GM21619 (cell line): ENCODE measurements around the gene NCAM1.
"Not testable (repeated sequence)": the region's sequence is repeated elsewhere in the genome, so short reads cannot be mapped to it uniquely, and the experiment has no call there.

Experiments used
- ATAC-seq: cut with Tn5 transposase; IDR thresholded peaks from one replicate; pipeline ENCODE4 v1.9.1; 2021; ENCODE audit not compliant: unreplicated experiment

NCAM1 gene

DNA sequence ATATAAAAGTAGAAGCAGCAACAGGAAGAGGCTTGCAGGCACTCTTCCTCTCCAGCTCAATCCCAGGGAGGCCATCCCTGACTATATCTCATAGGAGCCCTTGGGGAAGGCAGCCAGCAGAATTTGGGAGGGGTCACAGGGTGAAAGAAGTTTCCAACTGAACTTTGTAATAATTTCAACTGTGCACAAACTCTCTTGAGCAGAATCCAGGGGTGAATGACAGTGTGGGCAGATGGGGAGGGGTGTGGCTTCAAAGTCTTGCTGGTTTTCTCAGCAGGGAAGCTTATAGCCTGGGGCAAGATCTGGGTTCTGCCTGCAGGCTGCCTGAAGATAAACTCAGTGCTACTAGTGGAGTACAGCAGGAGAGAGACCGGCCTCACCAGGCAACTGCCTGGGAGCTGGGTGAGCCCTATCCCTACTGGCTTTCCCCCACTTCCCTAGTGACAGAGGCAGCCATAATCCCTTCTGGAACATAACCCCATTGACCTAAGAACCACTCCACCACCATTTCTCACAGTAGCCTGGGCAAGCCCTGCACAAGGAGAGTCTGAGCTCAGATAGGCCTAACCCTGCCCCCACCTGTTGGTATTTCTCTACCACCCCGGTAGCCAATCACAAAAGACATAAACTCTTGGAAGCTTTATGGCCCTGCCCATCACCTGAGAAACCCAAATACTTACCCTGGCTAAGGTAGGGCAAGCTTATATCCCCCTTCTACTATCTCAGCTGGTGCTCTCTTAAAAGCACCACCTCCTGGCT is 335.4 kb downstream of the NCAM1 start:
- no peak for ATAC-seq

DNA sequence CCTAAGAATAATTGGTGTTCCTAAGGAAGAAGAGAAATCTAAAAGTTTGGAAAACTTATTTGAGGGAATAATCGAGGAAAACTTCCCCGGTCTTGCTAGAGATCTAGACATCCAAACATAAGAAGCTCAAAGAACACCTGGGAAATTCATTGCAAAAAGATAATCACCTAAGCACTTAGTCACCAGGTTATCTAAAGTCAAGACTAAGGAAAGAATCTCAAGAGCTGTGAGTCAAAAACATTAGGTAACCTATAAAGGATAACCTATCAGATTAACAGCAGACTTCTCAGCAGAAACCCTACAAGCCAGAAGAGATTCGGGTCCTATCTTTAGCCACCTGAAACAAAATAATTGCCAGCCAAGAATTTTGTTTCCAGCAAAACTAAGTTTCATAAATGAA is 337.3 kb downstream of the NCAM1 start:
- not testable (repeated sequence) for ATAC-seq

DNA sequence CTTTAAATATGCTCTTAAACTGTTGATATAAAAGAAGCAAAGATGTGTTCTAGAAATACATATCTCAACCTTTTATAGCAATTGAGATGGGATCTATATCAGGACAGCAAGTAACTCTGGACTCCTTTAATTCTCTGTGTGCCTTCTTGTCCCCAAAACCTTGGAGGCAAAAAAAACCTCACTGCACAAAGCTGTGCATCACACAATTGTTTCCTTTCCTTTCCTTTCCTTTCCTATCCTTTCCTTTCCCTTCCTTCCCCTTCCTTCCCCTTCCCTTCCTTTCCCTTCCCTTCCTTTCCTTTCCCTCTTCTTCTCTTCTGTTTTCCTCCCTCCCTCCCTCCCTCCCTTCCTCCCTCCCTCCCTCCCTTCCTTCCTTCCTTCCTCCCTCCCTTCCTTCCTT is 343.7 kb downstream of the NCAM1 start:
- no peak for ATAC-seq

DNA sequence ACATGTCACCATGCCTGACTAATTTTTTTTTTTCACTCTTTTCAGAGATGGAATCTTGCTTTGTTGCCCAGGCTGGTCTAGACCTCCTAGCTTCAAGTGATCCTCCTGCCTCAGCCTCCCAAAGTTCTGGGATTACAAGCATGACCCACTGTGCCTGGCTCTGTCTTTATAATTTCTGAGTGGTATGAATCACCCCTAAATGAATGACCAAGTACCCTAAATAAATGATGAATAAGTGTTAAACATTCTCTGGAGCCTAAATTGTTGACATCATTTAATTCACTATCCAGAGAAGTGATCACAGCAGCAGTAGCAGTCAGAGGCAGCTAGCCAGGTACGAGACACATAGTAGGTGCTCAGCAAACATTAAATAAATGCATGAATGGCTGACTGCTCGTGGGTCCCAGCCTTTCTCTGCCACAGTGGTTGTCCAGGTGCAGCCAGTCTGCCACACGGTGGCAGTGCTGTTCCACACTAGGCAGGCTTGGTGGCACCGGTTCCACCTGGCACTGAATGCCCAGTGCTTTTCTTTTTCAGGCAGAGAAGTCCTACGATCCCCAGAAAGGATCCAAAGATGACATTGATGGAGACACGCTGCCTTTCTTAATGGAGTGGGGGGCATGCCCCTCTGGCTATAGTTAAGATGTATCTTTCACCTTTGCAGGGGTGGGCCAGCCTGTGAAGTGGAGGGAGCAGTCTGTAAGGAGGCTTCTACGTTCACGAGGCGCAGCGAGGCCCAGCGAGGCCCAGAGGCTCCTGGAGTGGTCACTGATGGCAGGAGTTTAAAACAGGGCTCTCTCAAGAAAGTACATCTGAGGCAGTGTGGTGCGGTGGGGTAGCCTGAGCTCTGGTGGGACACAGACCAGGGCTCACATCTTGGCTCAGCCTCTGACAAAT is 344.5 kb downstream of the NCAM1 start:
- peak; percentile 80 for ATAC-seq

DNA sequence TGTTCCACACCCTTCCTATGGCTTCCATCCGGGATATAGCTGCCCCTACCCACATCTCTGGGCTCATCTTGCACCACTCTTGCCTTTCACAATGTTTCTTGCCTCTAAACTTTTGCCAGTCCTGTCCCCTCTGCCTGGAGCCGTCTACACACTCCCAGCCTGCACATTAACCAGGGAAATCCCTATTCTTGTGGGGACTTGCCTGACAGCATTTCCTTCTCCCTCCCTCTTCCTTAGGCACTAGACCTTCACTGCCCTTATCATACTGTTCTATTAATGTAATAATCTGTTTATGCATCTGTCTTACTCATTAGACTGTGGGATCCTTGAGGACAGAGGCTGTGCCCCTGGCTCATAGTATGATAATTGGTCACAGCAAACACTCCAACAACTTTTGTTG is 347.4 kb downstream of the NCAM1 start:
- no peak for ATAC-seq

DNA sequence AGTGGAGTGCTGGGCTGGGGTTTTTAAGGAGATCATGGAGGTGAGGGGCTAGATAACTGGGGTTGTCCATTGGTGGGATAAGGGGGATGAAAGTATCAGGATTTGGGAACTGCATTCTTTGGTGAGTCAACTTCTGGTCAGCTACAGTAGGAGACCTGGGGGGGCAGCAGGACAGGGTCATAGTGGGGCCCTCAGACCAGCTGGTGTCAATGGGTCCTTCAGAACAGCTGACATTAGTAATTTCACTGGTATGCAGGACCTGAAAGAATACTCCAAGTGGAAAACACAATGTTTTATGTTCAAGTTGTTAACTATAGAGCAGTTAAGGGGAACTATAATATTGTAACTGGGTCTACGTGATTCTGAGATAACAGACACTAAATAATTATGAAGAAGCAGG is 350.3 kb downstream of the NCAM1 start:
- no peak for ATAC-seq

DNA sequence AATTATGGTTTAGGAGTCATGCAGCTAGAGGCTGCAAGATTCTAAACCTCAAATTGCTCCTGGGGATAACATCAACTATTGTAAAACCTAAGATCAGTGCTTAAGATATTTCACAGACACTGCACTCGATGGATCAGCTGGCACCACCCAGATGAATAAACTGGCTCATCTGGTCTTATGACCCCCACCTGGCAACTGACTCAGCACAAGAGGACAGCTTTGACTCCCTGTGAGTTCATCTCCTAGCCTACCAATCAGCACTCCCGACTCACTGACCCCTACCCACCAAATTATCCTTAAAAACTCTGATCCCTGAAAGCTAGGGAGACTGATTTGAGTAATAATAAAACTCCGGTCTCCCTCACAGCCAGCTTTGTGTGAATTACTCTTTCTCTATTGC is 352.4 kb downstream of the NCAM1 start:
- ATAC-seq, result no peak

DNA sequence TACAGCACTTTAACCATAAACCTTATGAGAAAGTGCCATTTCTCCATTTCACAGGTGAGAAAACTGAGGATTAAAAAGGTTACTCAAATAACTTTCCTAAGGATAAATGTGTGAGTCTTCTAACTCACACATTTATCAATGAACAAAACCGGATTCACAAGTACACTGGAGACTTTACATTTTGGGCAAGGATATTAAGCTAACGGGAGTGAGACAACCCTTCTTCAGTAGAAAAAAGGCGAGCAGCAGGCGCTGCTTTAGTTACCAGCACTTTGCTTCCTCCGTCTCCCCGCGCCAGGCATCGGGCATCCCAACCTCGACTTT is 352.8 kb downstream of the NCAM1 start:
- no peak for ATAC-seq

DNA sequence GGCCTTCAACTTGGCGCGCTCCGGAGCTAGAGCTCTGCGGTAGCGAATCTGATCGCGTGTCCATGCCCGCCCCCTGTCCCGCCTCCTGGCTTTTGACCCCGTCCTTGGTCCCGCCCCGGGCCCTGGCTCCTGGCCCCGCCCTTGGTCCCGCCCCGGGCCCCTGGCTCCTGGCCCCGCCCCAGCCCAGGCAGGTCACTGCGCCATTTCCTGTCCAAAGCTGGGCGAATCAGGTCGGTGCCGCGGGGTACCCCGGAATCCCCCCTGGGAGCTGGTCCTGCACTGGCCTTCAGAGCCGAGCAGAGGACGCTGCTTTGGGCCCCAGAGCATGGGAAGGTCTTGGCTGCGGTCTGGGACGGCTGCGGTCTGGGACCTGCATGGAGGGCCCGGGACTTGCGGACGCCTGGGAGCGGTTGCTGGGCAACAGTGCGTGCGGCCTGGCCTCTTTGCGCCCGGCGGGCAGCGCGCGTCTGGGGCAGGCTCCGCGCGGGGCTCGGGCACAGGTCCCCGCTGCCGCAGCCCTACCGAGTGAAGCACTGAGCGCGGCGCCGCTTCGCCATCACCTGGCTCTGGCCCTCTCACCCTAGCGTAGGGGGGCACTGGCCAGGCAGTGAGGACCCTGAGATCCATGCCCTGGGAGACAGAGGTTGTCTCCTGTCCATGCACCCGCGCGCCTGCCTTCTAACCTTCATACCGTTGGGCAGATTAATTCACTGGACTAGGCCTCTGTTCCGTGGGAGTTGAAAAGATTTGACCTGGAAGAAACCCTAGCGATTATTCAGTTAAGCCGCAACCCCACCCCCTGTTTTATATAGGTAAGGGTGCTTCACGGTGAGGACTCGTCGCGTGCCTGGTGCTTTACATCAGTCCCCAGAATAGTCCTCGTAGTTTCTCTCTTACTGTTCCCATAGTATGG is 353.4 kb downstream of the NCAM1 start, which contains the start of gene TTC12:
Gene TTC12 (plus strand): TSS at position 195 of the 913 bp plus-strand sequence. CDS start 1,675 bp downstream, outside the sequence.
- peak; percentile 99 for ATAC-seq

DNA sequence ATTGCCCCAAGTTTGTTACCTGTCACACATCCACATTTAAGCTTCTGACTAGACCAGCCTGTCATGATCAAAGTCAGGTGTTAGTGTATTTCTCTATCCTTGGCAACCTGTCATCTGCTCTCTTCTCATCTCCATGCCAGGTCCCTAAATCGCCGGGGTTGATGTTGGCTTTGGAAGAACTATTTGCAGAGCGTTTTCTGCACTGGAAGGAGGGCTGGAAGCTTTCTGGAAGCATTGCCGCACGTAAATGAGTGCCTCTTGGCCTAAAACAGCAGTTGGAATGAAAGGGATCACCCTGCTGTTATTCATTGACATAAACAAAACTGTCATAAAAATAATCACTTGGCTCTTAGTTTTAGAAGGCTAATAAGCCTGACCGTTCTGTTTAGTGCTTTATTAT is 354.6 kb downstream of the NCAM1 start:
- ATAC-seq, result no peak

DNA sequence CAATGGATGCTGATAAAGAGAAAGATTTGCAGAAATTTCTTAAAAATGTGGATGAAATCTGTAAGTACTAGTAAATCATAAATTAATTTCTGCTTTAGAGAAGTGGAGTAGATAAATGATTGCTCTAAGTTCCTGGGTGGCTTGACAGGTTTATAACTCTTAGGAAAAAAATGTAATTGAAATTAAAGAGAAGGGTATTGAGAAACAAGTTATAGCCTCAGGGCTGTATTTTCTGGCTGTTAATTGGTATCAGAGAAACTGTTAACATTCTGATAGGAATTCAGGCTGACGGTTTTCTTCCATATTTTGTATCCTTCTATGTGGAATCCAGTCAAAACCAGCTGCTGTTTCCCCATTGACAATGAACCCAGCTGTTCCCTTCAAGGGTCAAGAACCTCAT is 355.0 kb downstream of the NCAM1 start:
- ATAC-seq, result no peak

DNA sequence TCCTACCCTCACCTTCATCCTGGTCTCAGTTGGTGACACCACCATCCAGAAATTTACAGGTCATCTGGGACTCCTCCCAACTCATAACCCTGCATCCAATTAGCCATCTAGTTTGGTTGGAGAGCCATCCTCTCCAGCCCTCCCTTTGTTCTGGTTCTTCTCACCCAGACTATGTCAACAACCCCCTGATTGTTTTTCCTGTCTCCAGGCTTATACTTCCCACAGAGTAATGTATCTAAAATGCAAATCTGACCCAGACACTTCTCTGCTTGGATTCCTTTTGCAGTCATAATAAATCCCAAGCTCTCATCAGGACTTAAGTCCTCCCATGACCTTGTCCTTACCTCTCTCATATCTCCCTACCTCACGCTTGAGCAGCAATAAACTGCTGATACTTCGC is 356.1 kb downstream of the NCAM1 start:
- ATAC-seq, result no peak

DNA sequence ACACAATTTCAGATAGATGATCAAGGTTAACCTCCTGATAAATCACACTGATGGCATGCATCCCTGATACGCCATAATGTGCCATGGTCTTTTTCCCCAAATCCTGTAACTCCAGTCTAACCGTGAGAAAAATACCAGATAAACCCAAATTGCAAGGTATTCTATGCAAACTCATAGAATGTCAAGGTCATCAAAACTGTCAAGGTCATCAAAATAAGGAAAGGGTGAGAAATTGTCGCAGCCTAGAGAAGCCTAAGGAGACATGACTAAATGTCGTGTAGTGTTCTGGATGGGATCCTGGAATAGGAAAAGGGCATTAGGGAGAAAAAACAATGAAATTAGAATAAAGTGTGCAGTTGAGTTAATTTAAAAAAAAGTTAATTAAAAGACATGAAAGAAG is 357.9 kb downstream of the NCAM1 start:
- ATAC-seq, result no peak

DNA sequence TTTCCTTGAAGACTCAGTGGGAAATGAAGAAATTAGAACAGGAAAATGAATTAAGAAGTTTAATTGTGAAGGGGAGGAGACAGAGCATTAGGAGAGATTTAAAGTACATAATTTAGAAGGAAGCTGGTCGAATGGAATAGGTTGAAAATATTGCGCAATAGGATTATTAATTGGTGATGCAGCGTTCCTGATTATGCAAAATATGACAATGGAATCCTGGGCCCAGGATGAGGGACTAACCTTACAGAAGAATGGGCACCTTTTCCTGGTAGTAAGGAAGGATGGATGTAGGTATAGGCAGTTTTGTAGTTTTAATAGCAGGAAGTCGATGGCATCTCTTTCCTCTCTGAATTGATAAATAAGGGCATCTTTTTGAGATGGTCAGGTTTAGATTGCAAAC is 360.9 kb downstream of the NCAM1 start:
- ATAC-seq, result no peak

DNA sequence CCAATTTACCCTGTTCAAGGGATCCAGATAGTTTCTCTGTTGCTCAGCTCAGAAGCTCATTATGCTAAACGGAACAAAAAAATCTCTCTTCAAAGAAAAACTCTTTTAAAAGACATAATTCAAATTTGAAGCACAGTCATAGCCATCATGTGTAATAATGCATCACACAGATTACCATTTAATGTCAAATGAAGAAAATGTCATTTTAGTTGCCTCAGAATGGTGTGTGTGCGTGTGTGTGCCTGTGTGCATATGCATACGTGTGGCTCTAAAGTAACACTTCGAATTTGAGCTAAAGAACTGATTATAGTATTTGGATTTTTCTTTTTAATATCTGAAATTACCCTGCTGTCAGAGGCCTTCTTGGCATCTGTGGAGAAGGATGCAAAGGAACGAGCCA is 363.0 kb downstream of the NCAM1 start:
- ATAC-seq, result no peak
